HepG2 (cell line): ENCODE results near the gene TRIM44. TPM values are rescaled to one million over a fixed set of nuclear protein-coding genes. Genes with fewer than 3 reads are reported as not detected.
A peak's percentile ranks its signal among the peaks of the same experiment; 100 is the strongest.

Source experiments
- ATAC-seq: fragments of 200-7000 bp; cut with Tn5 transposase; 3 replicates; pipeline ENCODE4 v1.9.1; 2020; ENCODE audit warnings: mild to moderate bottlenecking, moderate library complexity
- BruUV-seq: library from RNA; stranded (reverse); fragments of 400-500 nt; replicated peaks from 2 replicates; lab custom pipeline; 2021; lab: Mats Ljungman, UMichigan
- CTCF ChIA-PET: fragments of 300-600 bp; formaldehyde crosslinking; extraction: SDS; loops from one replicate; lab custom pipeline; 2021; ENCODE audit warnings: low total read pairs, inconsistent platforms, low intra/inter-chr PET ratio; lab: Yijun Ruan, JAX
- POLR2A ChIA-PET: fragments of 350-600 bp; sonication (Branson Sonifier 250); formaldehyde crosslinking; loops from one replicate; lab custom pipeline; 2020; ENCODE audit warnings: antibody characterized with exemption, inconsistent platforms; lab: Yijun Ruan, JAX
- DNase-seq: peaks from one replicate; pipeline ENCODE4 v3.0.0-alpha.2; 2015; ENCODE audit warnings: low spot score
- FAIRE-seq: peaks from 3 replicates; lab custom pipeline; 2011; peaks lifted over from hg19 to GRCh38; lab: Jason Lieb, UNC
- H2AFZ ChIP-seq: one replicate; pipeline ENCODE4 v1.6.1; 2011; ENCODE audit warnings: low read length, inconsistent platforms
- H3K27ac ChIP-seq: fragments of 300-600 bp; 3 replicates; pipeline ENCODE4 v1.8.0; 2011; ENCODE audit warnings: mixed run types, mild to moderate bottlenecking, mixed read lengths, low read length, inconsistent platforms; ENCODE audit not compliant: insufficient read depth; ENCODE audit errors: extremely low read length
- H3K27me3 ChIP-seq, 2 experiments: fragments of 200-600 bp in 1 of 2; 2 replicates in 1 of 2; 3 replicates in 1 of 2; pipeline versions ENCODE4 v1.6.0 to v1.8.0; 2011; ENCODE audit warnings: low read length in 2 of 2, mild to moderate bottlenecking in 2 of 2, moderate library complexity in 2 of 2, inconsistent platforms in 1 of 2; ENCODE audit not compliant: insufficient read depth in 2 of 2, control insufficient read depth in 1 of 2
- H3K36me3 ChIP-seq, 2 experiments: fragments of 200-600 bp in 1 of 2; replicated peaks in 1 of 2; 2 replicates in 1 of 2; 3 replicates in 1 of 2; pipeline versions ENCODE4 v1.5.1 to v1.8.0; 2011; ENCODE audit warnings: low read length in 2 of 2, inconsistent platforms in 1 of 2; ENCODE audit not compliant: insufficient read depth in 2 of 2, control insufficient read depth in 1 of 2
- H3K4me1 ChIP-seq: 2 replicates; pipeline ENCODE4 v1.5.1; 2012; ENCODE audit warnings: low read length, inconsistent platforms; ENCODE audit not compliant: insufficient read depth
- H3K4me2 ChIP-seq: 2 replicates; pipeline ENCODE4 v1.6.0; 2011; ENCODE audit warnings: low read depth, low read length, inconsistent platforms
- H3K4me3 ChIP-seq, 3 experiments: fragments of 200-600 bp in 1 of 3; sonication (generic), shearing (Covaris generic) in 1 of 3; replicated peaks in 1 of 3; 2 replicates each; pipeline ENCODE4 v1.5.1; 2011 to 2016; ENCODE audit warnings: low read length in 3 of 3, inconsistent platforms in 2 of 3, low read depth in 2 of 3, mild to moderate bottlenecking in 2 of 3, control low read depth in 1 of 3, mixed read lengths in 1 of 3; ENCODE audit not compliant: insufficient read depth in 1 of 3
- H3K79me2 ChIP-seq: one replicate; pipeline ENCODE4 v1.6.1; 2011; ENCODE audit warnings: low read length, inconsistent platforms; ENCODE audit not compliant: insufficient read depth
- H3K9ac ChIP-seq: 2 replicates; pipeline ENCODE4 v1.6.0; 2011; ENCODE audit warnings: mild to moderate bottlenecking, low read depth, low read length, inconsistent platforms; ENCODE audit not compliant: insufficient read depth
- H3K9me3 ChIP-seq: 2 replicates; pipeline ENCODE4 v1.5.1; 2012; ENCODE audit warnings: mild to moderate bottlenecking, low read length
- H4K20me1 ChIP-seq: 2 replicates; pipeline ENCODE4 v1.6.0; 2011; ENCODE audit warnings: inconsistent platforms, mild to moderate bottlenecking, low read length, moderate library complexity; ENCODE audit not compliant: insufficient read depth
- CAMTA2 ChIP-seq: sonication (generic); formaldehyde crosslinking; IDR thresholded peaks from 2 replicates; pipeline ENCODE4 v1.4.0; 2020; ENCODE audit warnings: mild to moderate bottlenecking, missing genetic modification reagents, borderline replicate concordance
- MAFF ChIP-seq: IDR thresholded peaks from 2 replicates; pipeline ENCODE4 v1.6.1; 2011; ENCODE audit warnings: low read depth, low read length, improper control_type of control experiment
- MAFK ChIP-seq, 2 experiments: IDR thresholded peaks in 1 of 2; conservative IDR thresholded peaks in 1 of 2; 2 replicates each; pipeline ENCODE4 v1.6.1; 2011; ENCODE audit warnings: improper control_type of control experiment in 2 of 2, low read length in 2 of 2
- MTA3 ChIP-seq: sonication (generic); formaldehyde crosslinking; IDR thresholded peaks from 2 replicates; pipeline ENCODE4 v1.4.0; 2020; ENCODE audit warnings: missing genetic modification reagents
- PAXIP1 ChIP-seq: sonication (generic); formaldehyde crosslinking; conservative IDR thresholded peaks from 2 replicates; pipeline ENCODE4 v1.4.0; 2020; ENCODE audit warnings: mild to moderate bottlenecking, missing genetic modification reagents, moderate library complexity
- PCBP2 ChIP-seq: fragments of 200-400 bp; formaldehyde crosslinking; optimal IDR thresholded peaks from 2 replicates; pipeline ENCODE3; 2018; ENCODE audit warnings: low read length, low read depth; ENCODE audit not compliant: poor library complexity, severe bottlenecking
- PHF21A ChIP-seq: sonication (generic); formaldehyde crosslinking; IDR thresholded peaks from 2 replicates; pipeline ENCODE4 v1.5.0; 2020; ENCODE audit warnings: mild to moderate bottlenecking, missing genetic modification reagents
- UBTF ChIP-seq: sonication (generic); formaldehyde crosslinking; IDR thresholded peaks from 2 replicates; pipeline ENCODE4 v1.4.0; 2020; ENCODE audit warnings: mild to moderate bottlenecking, missing genetic modification reagents
- ZBTB39 ChIP-seq: sonication (generic); formaldehyde crosslinking; IDR thresholded peaks from 2 replicates; pipeline ENCODE4 v1.5.0; 2020; ENCODE audit warnings: missing genetic modification reagents
- ZMYM4 ChIP-seq: sonication (generic); formaldehyde crosslinking; IDR thresholded peaks from 2 replicates; pipeline ENCODE4 v1.8.1; 2023; ENCODE audit warnings: mild to moderate bottlenecking, missing genetic modification reagents
- ZNF225 ChIP-seq: sonication (generic); formaldehyde crosslinking; IDR thresholded peaks from 2 replicates; pipeline ENCODE4 v1.4.0; 2020; ENCODE audit warnings: mild to moderate bottlenecking, missing genetic modification reagents
- WGBS: methylation state at CpG from one replicate; pipeline ENCODE4 v1.1.6; 2017; ENCODE audit warnings: low lambda C conversion rate; 5-methylcytosine and 5-hydroxymethylcytosine counted together
- in situ Hi-C: cut with HindIII; loops from 2 replicates; pipeline ENCODE4 v1.10.0; 2017; ENCODE audit warnings: low pct_unique_long_range_greater_than_20kb; ENCODE audit not compliant: extremely low pct_ligation_motif_present
- intact Hi-C: fragments of 100-400 bp; cut with micrococcal nuclease; formaldehyde crosslinking; loops from one replicate; pipeline ENCODE4 v1.10.0; 2022; ENCODE audit not compliant: unreplicated experiment
- polyA plus RNA-seq, 8 experiments: library from polyadenylated mRNA; depleted of rRNA in 3 of 8; stranded (reverse) in 7 of 8; unstranded in 1 of 8; fragments of >200 nt; fragmentation: Illumina TruSeq in 4 of 8; extraction: Trizol in 4 of 8; gene quantifications; 2 replicates each; pipeline versions ENCODE4 v1.2.1 to v1.2.3, GENCODE V29; 2011 to 2016; ENCODE audit warnings: low read depth in 4 of 8, missing spikeins in 1 of 8, mixed read lengths in 1 of 8; ENCODE audit not compliant: insufficient read depth in 1 of 8
- total RNA-seq, 5 experiments: library from RNA; depleted of rRNA; stranded (reverse); fragments of >200 nt; fragmentation: Illumina TruSeq; extraction: Trizol; gene quantifications; 2 replicates each; pipeline ENCODE4 v1.2.3, GENCODE V29; 2016; ENCODE audit warnings: low read depth in 1 of 5
- TF ChIP-seq, protein P1 (sequence below): sonication (generic); formaldehyde crosslinking; IDR thresholded peaks from 2 replicates; pipeline ENCODE4 v1.4.0; 2020; ENCODE audit warnings: mild to moderate bottlenecking, missing genetic modification reagents
- TF ChIP-seq, protein P2 (sequence below): sonication (generic); formaldehyde crosslinking; IDR thresholded peaks from 2 replicates; pipeline ENCODE4 v1.5.0; 2020; ENCODE audit warnings: missing genetic modification reagents

Gene TRIM44
- total and polyA plus RNA-seq, 2 of the 13 experiments (the other 11 are each of a cell fraction or from before 2014, with no cell fraction given): 22.7 to 50.3 TPM

DNA sequence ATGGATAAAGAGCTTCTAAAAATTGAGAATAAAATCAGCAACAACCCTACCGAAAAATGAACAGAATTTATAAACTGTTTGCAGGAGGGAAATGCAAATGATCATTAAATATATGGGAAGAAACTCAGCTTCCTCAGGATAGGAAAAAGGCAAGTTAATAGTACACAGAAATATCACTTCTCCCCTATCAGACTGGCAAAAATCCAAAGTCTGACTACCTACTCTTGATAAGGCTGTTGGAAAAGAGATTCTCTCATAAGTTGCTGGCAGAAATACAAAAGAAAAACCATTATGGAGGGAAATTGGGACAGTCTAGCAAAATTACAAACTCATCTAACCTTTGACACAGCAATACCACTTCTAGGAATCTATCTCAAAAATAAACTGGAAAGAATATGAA is 180.4 kb downstream of the TRIM44 start (continued):
- TF ChIP-seq, protein P1, sequence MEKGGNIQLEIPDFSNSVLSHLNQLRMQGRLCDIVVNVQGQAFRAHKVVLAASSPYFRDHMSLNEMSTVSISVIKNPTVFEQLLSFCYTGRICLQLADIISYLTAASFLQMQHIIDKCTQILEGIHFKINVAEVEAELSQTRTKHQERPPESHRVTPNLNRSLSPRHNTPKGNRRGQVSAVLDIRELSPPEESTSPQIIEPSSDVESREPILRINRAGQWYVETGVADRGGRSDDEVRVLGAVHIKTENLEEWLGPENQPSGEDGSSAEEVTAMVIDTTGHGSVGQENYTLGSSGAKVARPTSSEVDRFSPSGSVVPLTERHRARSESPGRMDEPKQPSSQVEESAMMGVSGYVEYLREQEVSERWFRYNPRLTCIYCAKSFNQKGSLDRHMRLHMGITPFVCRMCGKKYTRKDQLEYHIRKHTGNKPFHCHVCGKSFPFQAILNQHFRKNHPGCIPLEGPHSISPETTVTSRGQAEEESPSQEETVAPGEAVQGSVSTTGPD: no peak
- no peak for TF ChIP-seq PHF21A (CRISPR knock-in tag)
- TF ChIP-seq, all 625 proteins: peak for 0

- TF ChIP-seq ZBTB39 (CRISPR knock-in tag) (no peak), MAFK (conservative IDR thresholded peaks at IDR 0.05 in 1 of 2, IDR thresholded peaks at IDR 0.05 in 1 of 2; ENCODE audit: low read length in 2 of 2) (peak; percentile 79 to 84), MTA3 (no peak), PAXIP1 (CRISPR knock-in tag) (no peak), UBTF (CRISPR knock-in tag) (no peak), CAMTA2 (no peak), ZMYM4 (no peak), ZNF225 (CRISPR knock-in tag) (no peak), PCBP2 (no peak), MAFF (peak; percentile 74)
- TF ChIP-seq, protein P2, sequence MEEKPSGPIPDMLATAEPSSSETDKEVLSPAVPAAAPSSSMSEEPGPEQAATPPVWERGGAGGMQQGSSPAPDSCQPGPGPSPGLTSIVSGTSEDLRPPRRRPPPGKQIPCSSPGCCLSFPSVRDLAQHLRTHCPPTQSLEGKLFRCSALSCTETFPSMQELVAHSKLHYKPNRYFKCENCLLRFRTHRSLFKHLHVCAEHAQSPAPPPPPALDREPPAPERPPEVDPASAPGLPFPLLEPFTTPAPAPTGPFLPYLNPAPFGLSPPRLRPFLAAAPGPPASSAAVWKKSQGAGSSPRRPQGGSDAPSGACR (CRISPR knock-in tag): no peak
- Histone ChIP-seq H2AFZ (no peak overlapping the region), H3K4me3 (no peak overlapping the region), H3K4me1 (no peaks in the 10 kb centered on the region), H3K36me3 (no peaks in the 10 kb centered on the region), H3K79me2 (no peaks in the 10 kb centered on the region), H3K4me2 (no peak overlapping the region), H4K20me1 (no peaks in the 10 kb centered on the region), H3K27ac (no peak overlapping the region), H3K9ac (no peak overlapping the region), H3K9me3 (no peaks in the 10 kb centered on the region), H3K27me3 (peaks cover 0 to 3% of the 10 kb centered on the region in 2 experiments; a peak in 3 of 5 replicates)
- in situ Hi-C loops (no loop called here), intact Hi-C loops (no loop called here)
- FAIRE-seq (no peak), ATAC-seq (no peak), DNase-seq (no peak)
- CTCF ChIA-PET: no interaction called here
- POLR2A ChIA-PET: no interaction called here
- no TSS peak for BruUV-seq
- 2% methylated on average over 4 of the region's 4 CpGs for WGBS
Measured at GRCh38 chr11:35844579-35844978, 182.0 kb downstream of the TRIM44 start.
